HepG2 (cell line): Measurements from ENCODE around the gene ERH. TPM values are rescaled to one million over a fixed set of nuclear protein-coding genes. Genes with fewer than 3 reads are reported as not detected.
A peak's percentile ranks its signal among the peaks of the same experiment; 100 is the strongest.

Source experiments
- FOXA3 ChIP-seq: IDR thresholded peaks from 2 replicates; pipeline ENCODE4 v1.6.1; 2016; ENCODE audit warnings: missing genetic modification reagents, missing compliant biosample characterization
- HNF4A ChIP-seq: sonication (generic); formaldehyde crosslinking; IDR thresholded peaks from 2 replicates; pipeline ENCODE4 v1.4.0; 2020; ENCODE audit warnings: missing genetic modification reagents
- KLF9 ChIP-seq: IDR thresholded peaks from 2 replicates; pipeline ENCODE4 v1.6.1; 2016; ENCODE audit warnings: low read depth
- RCOR2 ChIP-seq: IDR thresholded peaks from 2 replicates; pipeline ENCODE4 v1.6.1; 2016; ENCODE audit warnings: missing biosample characterization, missing genetic modification reagents
- XBP1 ChIP-seq: sonication (generic); formaldehyde crosslinking; IDR thresholded peaks from 2 replicates; pipeline ENCODE4 v1.5.0; 2020; ENCODE audit warnings: missing genetic modification reagents
- YY1 ChIP-seq: IDR thresholded peaks from 2 replicates; pipeline ENCODE4 v1.6.1; 2011; ENCODE audit warnings: low read length, low read depth, moderate library complexity, mild to moderate bottlenecking; ENCODE audit not compliant: insufficient read depth, insufficient replicate concordance
- ZNF629 ChIP-seq: sonication (generic); formaldehyde crosslinking; conservative IDR thresholded peaks from 2 replicates; pipeline ENCODE4 v1.5.0; 2020; ENCODE audit warnings: missing genetic modification reagents
- ZNF678 ChIP-seq: sonication (generic); formaldehyde crosslinking; IDR thresholded peaks from 2 replicates; pipeline ENCODE4 v1.4.0; 2020; ENCODE audit warnings: mild to moderate bottlenecking, missing genetic modification reagents
- ZNF720 ChIP-seq: sonication (generic); formaldehyde crosslinking; IDR thresholded peaks from 2 replicates; pipeline ENCODE4 v1.4.0; 2020; ENCODE audit warnings: missing genetic modification reagents
- polyA plus RNA-seq, 8 experiments: library from polyadenylated mRNA; depleted of rRNA in 3 of 8; stranded (reverse) in 7 of 8; unstranded in 1 of 8; fragments of >200 nt; fragmentation: Illumina TruSeq in 4 of 8; extraction: Trizol in 4 of 8; gene quantifications; 2 replicates each; pipeline versions ENCODE4 v1.2.1 to v1.2.3, GENCODE V29; 2011 to 2016; ENCODE audit warnings: low read depth in 4 of 8, missing spikeins in 1 of 8, mixed read lengths in 1 of 8; ENCODE audit not compliant: insufficient read depth in 1 of 8
- total RNA-seq, 5 experiments: library from RNA; depleted of rRNA; stranded (reverse); fragments of >200 nt; fragmentation: Illumina TruSeq; extraction: Trizol; gene quantifications; 2 replicates each; pipeline ENCODE4 v1.2.3, GENCODE V29; 2016; ENCODE audit warnings: low read depth in 1 of 5
- TF ChIP-seq, protein P1 (sequence below): sonication (generic); formaldehyde crosslinking; IDR thresholded peaks from 2 replicates; pipeline ENCODE4 v1.4.0; 2020; ENCODE audit warnings: mild to moderate bottlenecking, missing genetic modification reagents, borderline replicate concordance
- TF ChIP-seq, protein P2 (sequence below): sonication (generic); formaldehyde crosslinking; IDR thresholded peaks from 2 replicates; pipeline ENCODE4 v1.4.0; 2020; ENCODE audit warnings: missing genetic modification reagents
- TF ChIP-seq, protein P3 (sequence below): sonication (generic); formaldehyde crosslinking; IDR thresholded peaks from 2 replicates; pipeline ENCODE4 v1.4.0; 2020; ENCODE audit warnings: mild to moderate bottlenecking, low read depth, missing genetic modification reagents
- TF ChIP-seq, protein P4 (sequence below): sonication (generic); formaldehyde crosslinking; IDR thresholded peaks from 2 replicates; pipeline ENCODE4; 2020; ENCODE audit warnings: missing genetic modification reagents, mild to moderate bottlenecking, borderline replicate concordance
- TF ChIP-seq, protein P5 (sequence below): sonication (generic); formaldehyde crosslinking; IDR thresholded peaks from 2 replicates; pipeline ENCODE4 v1.4.0; 2020; ENCODE audit warnings: low read depth, mild to moderate bottlenecking, missing genetic modification reagents

The ERH gene
- total and polyA plus RNA-seq, 2 of the 13 experiments (the other 11 are each of a cell fraction or from before 2014, with no cell fraction given) = 105 to 341 TPM

DNA sequence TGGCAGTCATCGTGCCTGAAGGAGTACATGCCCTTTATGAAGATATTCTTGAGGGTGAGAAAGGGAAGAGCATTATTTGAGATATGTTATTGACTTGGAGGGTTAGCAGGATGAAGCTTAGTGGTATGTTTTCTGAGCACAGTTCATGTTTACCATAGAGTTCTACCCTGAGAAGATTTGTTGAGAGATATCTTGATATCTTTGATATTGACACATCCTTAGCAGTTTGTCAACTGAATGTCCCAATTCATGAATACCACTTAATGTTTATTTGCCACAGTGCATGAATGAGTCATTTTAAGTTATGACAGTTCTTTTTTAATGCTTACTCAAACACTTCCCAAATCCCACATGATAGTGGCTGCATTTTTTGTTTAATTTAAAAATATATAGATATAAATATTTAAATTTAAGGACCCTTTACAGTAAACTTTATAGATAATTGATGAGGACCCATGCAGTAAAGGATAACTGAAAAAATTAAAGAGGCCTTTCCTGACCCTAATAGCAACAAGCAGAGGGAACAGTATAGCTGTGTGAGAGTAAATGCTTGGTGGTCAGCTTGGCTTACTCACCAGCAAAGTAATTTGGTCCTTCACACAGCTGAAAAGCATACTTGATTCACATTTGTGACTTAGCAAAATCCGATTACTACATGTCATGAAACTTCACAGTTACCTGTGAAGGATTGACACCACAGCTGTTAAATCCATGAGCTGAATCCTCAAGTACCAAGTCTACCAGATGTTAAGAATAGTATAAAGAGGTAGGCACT is 26.2 kb upstream of the ERH start (continued):
- TF ChIP-seq, protein P1, sequence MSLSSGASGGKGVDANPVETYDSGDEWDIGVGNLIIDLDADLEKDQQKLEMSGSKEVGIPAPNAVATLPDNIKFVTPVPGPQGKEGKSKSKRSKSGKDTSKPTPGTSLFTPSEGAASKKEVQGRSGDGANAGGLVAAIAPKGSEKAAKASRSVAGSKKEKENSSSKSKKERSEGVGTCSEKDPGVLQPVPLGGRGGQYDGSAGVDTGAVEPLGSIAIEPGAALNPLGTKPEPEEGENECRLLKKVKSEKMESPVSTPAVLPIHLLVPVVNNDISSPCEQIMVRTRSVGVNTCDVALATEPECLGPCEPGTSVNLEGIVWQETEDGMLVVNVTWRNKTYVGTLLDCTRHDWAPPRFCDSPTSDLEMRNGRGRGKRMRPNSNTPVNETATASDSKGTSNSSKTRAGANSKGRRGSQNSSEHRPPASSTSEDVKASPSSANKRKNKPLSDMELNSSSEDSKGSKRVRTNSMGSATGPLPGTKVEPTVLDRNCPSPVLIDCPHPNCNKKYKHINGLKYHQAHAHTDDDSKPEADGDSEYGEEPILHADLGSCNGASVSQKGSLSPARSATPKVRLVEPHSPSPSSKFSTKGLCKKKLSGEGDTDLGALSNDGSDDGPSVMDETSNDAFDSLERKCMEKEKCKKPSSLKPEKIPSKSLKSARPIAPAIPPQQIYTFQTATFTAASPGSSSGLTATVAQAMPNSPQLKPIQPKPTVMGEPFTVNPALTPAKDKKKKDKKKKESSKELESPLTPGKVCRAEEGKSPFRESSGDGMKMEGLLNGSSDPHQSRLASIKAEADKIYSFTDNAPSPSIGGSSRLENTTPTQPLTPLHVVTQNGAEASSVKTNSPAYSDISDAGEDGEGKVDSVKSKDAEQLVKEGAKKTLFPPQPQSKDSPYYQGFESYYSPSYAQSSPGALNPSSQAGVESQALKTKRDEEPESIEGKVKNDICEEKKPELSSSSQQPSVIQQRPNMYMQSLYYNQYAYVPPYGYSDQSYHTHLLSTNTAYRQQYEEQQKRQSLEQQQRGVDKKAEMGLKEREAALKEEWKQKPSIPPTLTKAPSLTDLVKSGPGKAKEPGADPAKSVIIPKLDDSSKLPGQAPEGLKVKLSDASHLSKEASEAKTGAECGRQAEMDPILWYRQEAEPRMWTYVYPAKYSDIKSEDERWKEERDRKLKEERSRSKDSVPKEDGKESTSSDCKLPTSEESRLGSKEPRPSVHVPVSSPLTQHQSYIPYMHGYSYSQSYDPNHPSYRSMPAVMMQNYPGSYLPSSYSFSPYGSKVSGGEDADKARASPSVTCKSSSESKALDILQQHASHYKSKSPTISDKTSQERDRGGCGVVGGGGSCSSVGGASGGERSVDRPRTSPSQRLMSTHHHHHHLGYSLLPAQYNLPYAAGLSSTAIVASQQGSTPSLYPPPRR (CRISPR knock-in tag) = peak; percentile 51; the same call in 1 of the 2 replicates
- no peak for TF ChIP-seq XBP1 (CRISPR knock-in tag)
- TF ChIP-seq, protein P2, sequence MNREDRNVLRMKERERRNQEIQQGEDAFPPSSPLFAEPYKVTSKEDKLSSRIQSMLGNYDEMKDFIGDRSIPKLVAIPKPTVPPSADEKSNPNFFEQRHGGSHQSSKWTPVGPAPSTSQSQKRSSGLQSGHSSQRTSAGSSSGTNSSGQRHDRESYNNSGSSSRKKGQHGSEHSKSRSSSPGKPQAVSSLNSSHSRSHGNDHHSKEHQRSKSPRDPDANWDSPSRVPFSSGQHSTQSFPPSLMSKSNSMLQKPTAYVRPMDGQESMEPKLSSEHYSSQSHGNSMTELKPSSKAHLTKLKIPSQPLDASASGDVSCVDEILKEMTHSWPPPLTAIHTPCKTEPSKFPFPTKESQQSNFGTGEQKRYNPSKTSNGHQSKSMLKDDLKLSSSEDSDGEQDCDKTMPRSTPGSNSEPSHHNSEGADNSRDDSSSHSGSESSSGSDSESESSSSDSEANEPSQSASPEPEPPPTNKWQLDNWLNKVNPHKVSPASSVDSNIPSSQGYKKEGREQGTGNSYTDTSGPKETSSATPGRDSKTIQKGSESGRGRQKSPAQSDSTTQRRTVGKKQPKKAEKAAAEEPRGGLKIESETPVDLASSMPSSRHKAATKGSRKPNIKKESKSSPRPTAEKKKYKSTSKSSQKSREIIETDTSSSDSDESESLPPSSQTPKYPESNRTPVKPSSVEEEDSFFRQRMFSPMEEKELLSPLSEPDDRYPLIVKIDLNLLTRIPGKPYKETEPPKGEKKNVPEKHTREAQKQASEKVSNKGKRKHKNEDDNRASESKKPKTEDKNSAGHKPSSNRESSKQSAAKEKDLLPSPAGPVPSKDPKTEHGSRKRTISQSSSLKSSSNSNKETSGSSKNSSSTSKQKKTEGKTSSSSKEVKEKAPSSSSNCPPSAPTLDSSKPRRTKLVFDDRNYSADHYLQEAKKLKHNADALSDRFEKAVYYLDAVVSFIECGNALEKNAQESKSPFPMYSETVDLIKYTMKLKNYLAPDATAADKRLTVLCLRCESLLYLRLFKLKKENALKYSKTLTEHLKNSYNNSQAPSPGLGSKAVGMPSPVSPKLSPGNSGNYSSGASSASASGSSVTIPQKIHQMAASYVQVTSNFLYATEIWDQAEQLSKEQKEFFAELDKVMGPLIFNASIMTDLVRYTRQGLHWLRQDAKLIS (CRISPR knock-in tag) = no peak
- TF ChIP-seq ZNF629 (CRISPR knock-in tag) = no peak
- no peak for TF ChIP-seq RCOR2 (CRISPR knock-in tag)
- TF ChIP-seq, protein P3, sequence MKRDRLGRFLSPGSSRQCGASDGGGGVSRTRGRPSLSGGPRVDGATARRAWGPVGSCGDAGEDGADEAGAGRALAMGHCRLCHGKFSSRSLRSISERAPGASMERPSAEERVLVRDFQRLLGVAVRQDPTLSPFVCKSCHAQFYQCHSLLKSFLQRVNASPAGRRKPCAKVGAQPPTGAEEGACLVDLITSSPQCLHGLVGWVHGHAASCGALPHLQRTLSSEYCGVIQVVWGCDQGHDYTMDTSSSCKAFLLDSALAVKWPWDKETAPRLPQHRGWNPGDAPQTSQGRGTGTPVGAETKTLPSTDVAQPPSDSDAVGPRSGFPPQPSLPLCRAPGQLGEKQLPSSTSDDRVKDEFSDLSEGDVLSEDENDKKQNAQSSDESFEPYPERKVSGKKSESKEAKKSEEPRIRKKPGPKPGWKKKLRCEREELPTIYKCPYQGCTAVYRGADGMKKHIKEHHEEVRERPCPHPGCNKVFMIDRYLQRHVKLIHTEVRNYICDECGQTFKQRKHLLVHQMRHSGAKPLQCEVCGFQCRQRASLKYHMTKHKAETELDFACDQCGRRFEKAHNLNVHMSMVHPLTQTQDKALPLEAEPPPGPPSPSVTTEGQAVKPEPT (CRISPR knock-in tag) = no peak
- no peak for TF ChIP-seq ZNF720 (CRISPR knock-in tag)
- TF ChIP-seq, protein P4, sequence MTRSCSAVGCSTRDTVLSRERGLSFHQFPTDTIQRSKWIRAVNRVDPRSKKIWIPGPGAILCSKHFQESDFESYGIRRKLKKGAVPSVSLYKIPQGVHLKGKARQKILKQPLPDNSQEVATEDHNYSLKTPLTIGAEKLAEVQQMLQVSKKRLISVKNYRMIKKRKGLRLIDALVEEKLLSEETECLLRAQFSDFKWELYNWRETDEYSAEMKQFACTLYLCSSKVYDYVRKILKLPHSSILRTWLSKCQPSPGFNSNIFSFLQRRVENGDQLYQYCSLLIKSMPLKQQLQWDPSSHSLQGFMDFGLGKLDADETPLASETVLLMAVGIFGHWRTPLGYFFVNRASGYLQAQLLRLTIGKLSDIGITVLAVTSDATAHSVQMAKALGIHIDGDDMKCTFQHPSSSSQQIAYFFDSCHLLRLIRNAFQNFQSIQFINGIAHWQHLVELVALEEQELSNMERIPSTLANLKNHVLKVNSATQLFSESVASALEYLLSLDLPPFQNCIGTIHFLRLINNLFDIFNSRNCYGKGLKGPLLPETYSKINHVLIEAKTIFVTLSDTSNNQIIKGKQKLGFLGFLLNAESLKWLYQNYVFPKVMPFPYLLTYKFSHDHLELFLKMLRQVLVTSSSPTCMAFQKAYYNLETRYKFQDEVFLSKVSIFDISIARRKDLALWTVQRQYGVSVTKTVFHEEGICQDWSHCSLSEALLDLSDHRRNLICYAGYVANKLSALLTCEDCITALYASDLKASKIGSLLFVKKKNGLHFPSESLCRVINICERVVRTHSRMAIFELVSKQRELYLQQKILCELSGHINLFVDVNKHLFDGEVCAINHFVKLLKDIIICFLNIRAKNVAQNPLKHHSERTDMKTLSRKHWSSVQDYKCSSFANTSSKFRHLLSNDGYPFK (CRISPR knock-in tag) = no peak
- TF ChIP-seq ZNF678 (CRISPR knock-in tag) = no peak
- no peak for TF ChIP-seq KLF9 (CRISPR knock-in tag)
- peak; percentile 43 for TF ChIP-seq HNF4A (CRISPR knock-in tag)
- TF ChIP-seq, protein P5, sequence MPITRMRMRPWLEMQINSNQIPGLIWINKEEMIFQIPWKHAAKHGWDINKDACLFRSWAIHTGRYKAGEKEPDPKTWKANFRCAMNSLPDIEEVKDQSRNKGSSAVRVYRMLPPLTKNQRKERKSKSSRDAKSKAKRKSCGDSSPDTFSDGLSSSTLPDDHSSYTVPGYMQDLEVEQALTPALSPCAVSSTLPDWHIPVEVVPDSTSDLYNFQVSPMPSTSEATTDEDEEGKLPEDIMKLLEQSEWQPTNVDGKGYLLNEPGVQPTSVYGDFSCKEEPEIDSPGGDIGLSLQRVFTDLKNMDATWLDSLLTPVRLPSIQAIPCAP (CRISPR knock-in tag) = no peak
- TF ChIP-seq FOXA3 = peak; percentile 81
- no peak for TF ChIP-seq YY1
